Bronchial epithelial cell (primary cell): ENCODE data around the gene RNF44. TPM values are rescaled to one million over a fixed set of nuclear protein-coding genes. Genes with fewer than 3 reads are reported as not detected.
"Not testable (repeated sequence)": the region's sequence is repeated elsewhere in the genome, so short reads cannot be mapped to it uniquely, and the experiment has no call there.

ENCODE experiments used
- DNase-seq: peaks from one replicate; pipeline ENCODE4 v3.0.0-alpha.2; 2010; ENCODE audit warnings: low read depth
- FAIRE-seq: peaks from 2 replicates; lab custom pipeline; 2011; peaks lifted over from hg19 to GRCh38; lab: Jason Lieb, UNC
- H3K27me3 ChIP-seq: 2 replicates; pipeline ENCODE4 v1.5.1; 2011; ENCODE audit warnings: low read length; ENCODE audit not compliant: control insufficient read depth, insufficient read depth
- H3K36me3 ChIP-seq: 2 replicates; pipeline ENCODE4 v1.5.1; 2011; ENCODE audit warnings: low read length; ENCODE audit not compliant: control insufficient read depth, insufficient read depth
- H3K4me3 ChIP-seq: 2 replicates; pipeline ENCODE4 v1.5.1; 2011; ENCODE audit warnings: mild to moderate bottlenecking, low read depth, low read length, control low read depth
- CTCF ChIP-seq: IDR thresholded peaks from 2 replicates; pipeline ENCODE4 v1.5.1; 2011; ENCODE audit warnings: mild to moderate bottlenecking, moderate library complexity, low read length, control low read depth, inconsistent platforms; ENCODE audit not compliant: insufficient read depth, severe bottlenecking
- total RNA-seq: library from RNA; depleted of rRNA; stranded (reverse); fragments of >200 nt; gene quantifications from 2 replicates; pipeline ENCODE4 v1.2.1, GENCODE V29; 2014

Gene RNF44
- total RNA-seq, 1 donor from 2014 or later: 2.1 TPM

DNA sequence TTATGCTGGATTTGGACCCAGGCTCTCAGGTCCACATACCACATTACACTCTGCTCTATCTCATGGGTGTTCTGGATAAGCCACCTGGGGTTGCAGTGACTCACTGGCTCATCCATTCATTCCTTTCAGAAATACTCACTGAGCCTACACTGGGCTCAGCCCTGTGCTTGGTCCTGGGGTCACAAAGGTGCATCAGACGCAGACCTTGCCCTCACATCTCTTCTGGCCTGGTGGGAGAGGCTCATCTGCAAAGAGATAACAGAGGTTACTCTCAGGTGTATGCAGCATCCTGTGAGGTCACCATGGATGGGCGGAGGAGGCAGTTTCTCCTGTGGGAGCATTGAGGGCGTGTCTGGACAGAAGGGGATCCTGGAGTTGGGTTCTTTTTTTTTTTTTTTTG, 24.1 kb upstream of the RNF44 start:
- H3K4me3 ChIP-seq: no peak overlapping the region
- no peak for TF ChIP-seq CTCF
- DNase-seq: no peak
- no peaks in the 10 kb centered on the region for H3K27me3 ChIP-seq
- no peak for FAIRE-seq
- H3K36me3 ChIP-seq: no peaks in the 10 kb centered on the region

DNA sequence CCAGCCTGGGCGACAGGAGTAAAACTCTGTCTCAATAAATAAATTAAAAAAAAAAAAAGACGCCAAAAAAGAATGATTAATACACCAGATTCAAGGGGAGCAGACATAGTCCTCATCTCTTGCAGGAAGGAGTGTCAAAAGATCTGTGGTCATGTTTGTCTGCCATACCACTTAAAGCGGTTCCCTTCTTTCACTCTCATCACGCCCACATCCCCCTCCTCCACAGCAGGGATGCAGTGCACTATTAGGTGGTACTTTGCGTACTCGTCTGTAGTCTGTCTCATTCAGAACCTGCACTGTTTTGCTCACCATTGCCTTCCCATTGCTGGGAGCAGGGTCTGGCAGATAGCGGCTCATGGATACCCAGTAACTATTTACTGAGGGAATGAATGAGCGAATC, 23.2 kb upstream of the RNF44 start:
- DNase-seq: no peak
- Histone ChIP-seq H3K36me3 (no peaks in the 10 kb centered on the region), H3K4me3 (no peak overlapping the region), H3K27me3 (no peaks in the 10 kb centered on the region)
- no peak for TF ChIP-seq CTCF
- no peak for FAIRE-seq

DNA sequence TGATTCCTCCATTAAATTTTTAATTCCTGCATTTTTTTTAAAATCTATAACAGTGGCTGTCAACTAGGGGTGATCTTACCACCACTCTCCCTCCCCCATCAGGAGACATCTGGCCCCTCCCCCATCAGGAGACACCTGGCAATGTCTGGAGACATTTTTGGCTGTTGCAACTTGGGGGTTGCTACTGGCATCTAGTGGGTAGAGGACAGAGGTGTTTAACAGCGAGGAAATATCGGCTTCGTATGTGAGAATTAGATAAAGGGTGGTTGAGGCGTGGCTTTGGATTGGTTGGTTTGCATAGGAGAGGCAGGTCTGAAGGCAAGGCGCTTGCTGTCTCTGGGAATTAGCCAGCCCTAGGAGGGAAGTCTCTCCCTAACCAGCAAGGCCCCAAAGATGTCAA, 22.5 kb upstream of the RNF44 start:
- TF ChIP-seq CTCF: no peak
- Histone ChIP-seq H3K36me3 (no peaks in the 10 kb centered on the region), H3K4me3 (no peak overlapping the region), H3K27me3 (no peaks in the 10 kb centered on the region)
- FAIRE-seq: no peak
- DNase-seq: peak; percentile 56

DNA sequence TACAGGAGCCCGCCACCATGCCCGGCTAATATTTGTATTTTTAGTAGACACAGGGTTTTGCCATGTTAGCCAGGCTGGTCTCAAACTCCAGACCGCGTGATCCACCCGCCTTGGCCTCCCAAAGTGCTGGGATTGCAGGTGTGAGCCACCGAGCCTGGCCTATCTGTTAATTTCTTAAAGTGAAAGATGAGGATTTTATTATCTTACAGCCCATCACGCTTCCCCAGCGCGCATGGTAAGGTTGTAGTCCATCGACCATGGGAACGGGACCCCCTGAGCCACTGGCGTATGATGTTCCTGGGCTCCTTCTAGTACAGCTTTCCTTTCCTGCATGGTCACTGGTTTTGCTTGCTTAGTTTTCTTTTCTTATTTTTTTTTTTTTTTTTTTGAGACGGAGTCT, 20.6 kb upstream of the RNF44 start:
- H3K4me3 ChIP-seq: no peak overlapping the region
- H3K36me3 ChIP-seq: no peaks in the 10 kb centered on the region
- no peak for TF ChIP-seq CTCF
- DNase-seq (no peak), FAIRE-seq (no peak)
- no peaks in the 10 kb centered on the region for H3K27me3 ChIP-seq

- Histone ChIP-seq H3K36me3 (no peaks in the 10 kb centered on the region), H3K27me3 (no peaks in the 10 kb centered on the region), H3K4me3 (no peak overlapping the region)
- no peak for TF ChIP-seq CTCF
- peak; percentile 96 for FAIRE-seq
- peak; percentile 98 for DNase-seq
Measured at GRCh38 chr5:176553260-176554085, 16.3 kb upstream of the RNF44 start.

- no peak for FAIRE-seq
- no peaks in the 10 kb centered on the region for H3K36me3 ChIP-seq
- TF ChIP-seq CTCF: no peak
- H3K27me3 ChIP-seq: no peaks in the 10 kb centered on the region
- H3K4me3 ChIP-seq: no peak overlapping the region
- no peak for DNase-seq
Measured at GRCh38 chr5:176552332-176552869, 15.2 kb upstream of the RNF44 start.

GRCh38 chr5:176550937-176551336, 13.7 kb upstream of the RNF44 start:
- not testable (repeated sequence) for DNase-seq, H3K27me3 ChIP-seq, H3K36me3 ChIP-seq, FAIRE-seq, H3K4me3 ChIP-seq
